HG02981 (cell line): ENCODE results near the gene SIK3.

Experiments used
- ATAC-seq: cut with Tn5 transposase; IDR thresholded peaks from one replicate; pipeline ENCODE4 v1.9.1; 2021; ENCODE audit warnings: mild to moderate bottlenecking, moderate library complexity; ENCODE audit not compliant: unreplicated experiment

SIK3 gene

GRCh38 chr11:117010808-117011540, 87.3 kb downstream of the SIK3 start:
- no peak for ATAC-seq

DNA sequence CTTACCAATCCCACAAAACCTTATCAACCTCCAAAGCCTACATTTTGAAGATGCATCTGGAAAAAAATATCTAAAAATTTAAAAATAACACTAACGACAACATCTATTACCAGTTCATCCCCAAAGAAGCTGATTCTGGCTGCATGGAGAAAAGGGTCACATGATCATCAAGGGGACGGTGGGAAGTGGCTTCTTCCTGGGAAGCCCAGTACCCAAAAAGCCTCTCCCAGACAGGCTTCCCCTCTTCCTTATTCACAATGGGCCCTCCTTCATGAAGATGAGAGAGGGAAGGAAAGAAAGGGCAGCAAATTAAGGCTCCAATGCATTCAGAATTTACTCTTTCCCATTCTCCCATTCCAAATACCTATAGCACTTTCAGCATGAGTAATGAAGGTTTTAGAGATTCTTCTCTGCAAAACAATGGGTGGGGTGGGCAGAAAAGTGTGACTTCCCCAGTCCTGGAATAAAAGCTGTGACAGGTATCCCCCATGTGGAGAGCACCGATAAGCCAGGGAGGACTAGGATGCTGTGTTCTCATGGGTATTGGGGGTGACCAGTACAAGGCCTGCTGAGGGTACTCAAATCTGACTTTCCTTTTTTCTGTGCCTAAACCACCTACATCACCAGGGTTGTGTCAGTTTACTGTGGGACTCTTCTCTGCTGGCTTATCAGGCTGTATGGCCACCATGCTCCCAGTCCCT, 88.2 kb downstream of the SIK3 start:
- no peak for ATAC-seq

- ATAC-seq, result no peak
Observed at GRCh38 chr11:117005758-117006157, 92.5 kb downstream of the SIK3 start.

DNA sequence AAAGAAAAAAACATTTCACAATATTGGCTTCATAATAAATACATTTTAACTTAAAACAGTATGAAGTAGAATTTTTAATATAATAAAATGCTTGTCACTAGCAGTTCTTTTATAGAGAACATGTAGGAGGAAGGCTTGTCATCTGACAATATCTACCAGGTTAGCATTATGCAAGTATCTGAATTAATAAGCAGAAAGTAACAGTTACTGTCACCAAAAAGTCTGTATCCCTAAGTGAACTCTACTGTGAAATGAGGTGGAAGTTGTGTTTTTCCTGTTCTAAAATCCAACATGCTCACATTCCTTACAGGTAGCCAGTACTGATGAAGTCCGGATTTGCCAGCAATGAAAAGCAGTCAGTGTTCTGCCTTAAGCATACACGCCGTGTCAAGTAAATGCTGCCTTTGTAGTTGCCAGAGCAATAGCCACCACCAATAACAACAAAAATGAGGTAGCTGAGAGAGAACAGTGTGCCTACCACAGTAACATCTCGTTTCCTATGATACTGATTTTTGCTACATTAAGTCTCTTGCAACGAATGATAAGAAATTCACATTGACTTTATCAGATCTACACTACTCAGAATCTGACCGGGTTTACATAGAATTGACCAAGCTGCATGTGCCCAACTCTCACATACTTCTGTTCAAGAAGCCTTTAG, 95.5 kb downstream of the SIK3 start:
- ATAC-seq, result no peak

GRCh38 chr11:117000014-117000737, 98.1 kb downstream of the SIK3 start:
- ATAC-seq, result no peak

DNA sequence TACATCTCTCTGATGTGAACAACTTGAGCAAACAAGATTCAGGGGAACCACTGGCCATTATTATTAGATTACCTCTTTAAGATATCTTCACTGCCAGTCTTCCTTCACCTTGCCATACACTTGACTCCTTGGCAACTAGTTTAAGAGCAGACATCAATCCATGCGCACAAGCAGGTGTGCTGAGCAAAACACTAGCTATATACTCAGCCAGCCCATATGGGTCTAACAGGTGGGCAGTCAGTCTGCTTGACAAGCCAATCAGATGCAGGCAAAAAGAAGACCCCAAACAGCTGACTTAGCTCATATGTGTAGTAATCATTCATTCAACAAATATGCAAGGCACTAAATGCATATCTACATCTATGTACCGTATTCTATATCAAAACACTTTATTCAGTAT, 101.2 kb downstream of the SIK3 start:
- no peak for ATAC-seq

- no peak for ATAC-seq
Observed at GRCh38 chr11:116994195-116994594, 104.0 kb downstream of the SIK3 start.

DNA sequence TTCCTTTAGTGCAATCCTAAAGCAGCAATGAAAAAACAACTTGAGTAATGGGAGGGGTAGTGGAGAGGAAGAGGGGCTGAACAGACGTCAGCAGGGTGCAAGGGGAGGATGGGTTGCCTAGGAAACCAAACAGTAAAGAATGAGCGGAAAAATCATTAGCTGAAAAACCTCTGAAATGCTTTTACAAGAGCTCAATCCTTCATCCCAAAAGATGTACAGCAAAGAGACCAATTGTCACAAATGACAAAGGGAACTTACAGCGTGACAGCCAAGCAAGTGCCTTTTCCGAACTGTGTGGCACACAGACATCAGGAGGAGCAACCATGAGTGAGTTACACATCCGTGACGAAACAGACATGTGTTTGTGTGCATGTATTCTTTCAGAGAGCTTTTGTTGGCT, 104.6 kb downstream of the SIK3 start:
- ATAC-seq, result no peak

GRCh38 chr11:116991491-116991890, 106.7 kb downstream of the SIK3 start:
- ATAC-seq, result no peak

DNA sequence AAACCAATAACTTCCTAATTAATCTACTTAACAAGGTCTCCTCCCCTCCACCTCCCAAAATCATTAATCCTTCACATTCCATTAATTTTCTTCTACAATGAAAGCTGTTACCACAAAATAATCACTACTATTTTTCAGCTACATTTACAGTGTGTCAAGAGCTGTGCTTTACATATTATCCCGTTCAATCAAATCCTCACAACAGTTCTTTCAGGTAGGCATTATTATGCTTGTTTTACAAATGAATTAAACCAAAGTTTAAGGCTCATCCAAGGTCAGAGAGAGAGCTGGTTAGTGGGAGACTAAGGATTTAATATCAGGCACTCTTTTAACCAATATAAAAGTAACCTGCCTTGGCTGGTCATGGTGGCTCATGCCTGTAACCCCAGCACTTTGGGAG, 107.4 kb downstream of the SIK3 start:
- ATAC-seq, result no peak

- no peak for ATAC-seq
Observed at GRCh38 chr11:116990061-116990473, 108.2 kb downstream of the SIK3 start.

- ATAC-seq, result no peak
Observed at GRCh38 chr11:116989184-116989583, 109.0 kb downstream of the SIK3 start.

DNA sequence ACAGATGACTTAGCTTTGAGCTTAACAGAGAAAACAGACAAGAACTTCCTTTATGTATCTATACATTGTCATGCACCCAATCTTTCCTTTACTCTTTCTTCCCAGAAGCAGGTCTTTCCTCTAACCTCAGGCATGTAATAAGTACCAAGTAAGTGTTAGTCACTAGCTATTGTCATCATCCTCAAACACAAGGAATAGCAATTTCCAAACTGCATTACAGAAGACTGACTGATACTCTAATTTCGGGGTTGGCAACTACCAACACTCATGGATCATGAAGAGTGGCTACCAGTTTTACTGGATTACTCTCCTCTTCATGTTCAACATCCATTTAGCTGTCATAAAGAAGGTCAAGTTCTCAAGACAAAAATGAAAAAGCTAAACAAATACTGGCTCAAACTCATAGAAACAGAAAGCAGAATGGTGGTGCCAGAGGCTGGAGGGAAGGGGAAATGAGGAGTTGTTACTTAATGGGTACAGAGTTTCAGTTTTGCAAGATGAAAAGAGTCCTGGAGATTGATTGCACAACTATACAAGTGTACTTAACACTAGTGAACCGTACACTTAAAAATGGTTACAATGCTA, 111.6 kb downstream of the SIK3 start:
- no peak for ATAC-seq

- ATAC-seq, result no peak
Observed at GRCh38 chr11:116984589-116984988, 113.6 kb downstream of the SIK3 start.

- no peak for ATAC-seq
Observed at GRCh38 chr11:116984186-116984585, 114.0 kb downstream of the SIK3 start.

- no peak for ATAC-seq
Observed at GRCh38 chr11:116981266-116981885, 116.9 kb downstream of the SIK3 start.

GRCh38 chr11:116980136-116980793, 118.0 kb downstream of the SIK3 start:
- peak; percentile 91 for ATAC-seq

DNA sequence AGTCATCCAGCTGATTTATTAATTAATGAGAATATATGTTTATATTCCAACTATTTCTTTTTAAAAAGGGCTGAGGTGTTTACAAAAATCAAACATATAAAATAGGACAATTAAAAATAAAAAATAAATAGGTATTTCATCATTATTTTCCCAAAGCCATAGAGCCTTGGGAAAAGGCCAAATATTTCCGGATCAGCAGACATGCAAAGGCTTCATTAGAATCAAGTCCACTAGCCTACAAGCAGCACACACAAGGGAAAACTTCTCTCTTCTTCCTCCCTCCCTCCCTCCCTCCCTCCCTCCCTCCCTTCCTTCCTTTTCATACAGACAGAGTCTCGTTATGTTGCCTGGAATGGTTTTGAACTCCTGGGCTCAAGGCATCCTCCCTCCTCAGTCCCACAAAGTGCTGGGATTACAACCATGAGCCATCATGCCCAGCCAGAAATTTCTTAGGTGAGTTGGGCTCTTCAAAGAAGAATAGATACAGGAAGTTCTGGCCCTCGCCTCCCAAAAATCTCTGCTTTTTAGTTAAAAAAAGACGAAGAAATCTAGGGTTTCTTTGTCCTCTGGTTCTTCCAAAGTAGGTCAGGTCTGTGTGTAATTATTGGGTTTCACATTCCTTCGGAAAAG, 121.2 kb downstream of the SIK3 start:
- ATAC-seq, result no peak

GRCh38 chr11:116975661-116976060, 122.6 kb downstream of the SIK3 start:
- no peak for ATAC-seq

- no peak for ATAC-seq
Observed at GRCh38 chr11:116973270-116973669, 125.0 kb downstream of the SIK3 start.
